ENCODE measurements around the gene LCK.

The LCK gene

DNA sequence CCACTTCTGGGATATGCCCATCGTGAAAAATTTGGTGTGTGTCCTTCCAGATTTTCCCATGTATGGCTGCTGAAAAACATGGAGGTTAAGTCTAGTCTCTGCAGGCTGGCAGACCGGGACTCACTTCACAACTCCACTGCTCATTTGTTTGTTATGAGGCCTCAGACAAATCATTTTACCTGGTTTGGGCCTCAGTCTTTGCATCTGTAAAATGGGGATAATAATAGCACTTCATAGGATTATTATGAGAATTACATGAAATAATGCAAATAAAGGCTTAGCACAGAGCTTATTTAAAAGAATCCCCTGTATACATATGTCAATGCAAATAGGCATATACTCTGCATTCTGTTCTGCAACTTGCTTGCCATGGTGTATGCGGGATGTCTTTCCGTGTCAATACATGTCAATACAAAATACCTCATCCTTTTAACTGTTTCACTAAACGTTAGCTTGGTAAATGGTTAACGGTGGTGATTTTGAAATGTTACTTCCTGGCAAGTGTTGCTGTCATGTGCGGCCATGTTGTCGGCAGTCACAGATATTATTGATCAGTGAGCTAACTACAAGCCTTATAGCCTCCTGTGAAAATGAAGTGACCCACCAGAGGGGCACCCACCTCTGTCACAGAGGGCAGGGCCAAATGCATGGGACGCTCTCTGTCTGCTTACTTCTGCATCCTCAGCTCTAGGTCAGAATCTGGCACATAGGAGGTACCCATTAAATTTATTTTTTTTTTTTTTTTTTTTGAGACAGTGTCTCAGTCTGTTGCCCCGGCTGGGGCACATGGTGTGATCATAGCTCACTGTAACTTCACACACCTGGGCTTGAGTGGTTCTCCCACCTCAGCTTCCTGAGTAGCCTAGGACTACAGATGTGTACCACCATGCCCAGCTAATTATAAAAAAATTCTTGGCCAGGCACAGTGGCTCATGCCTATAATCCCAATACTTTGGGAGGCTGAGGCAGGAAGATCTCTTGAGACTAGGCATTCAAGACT, 4.3 kb downstream of the LCK start (continued):
- TF ChIP-seq ZNF623 (tag by site-specific recombination; IDR thresholded peaks at IDR 0.05) (no peak), MEIS1 (CRISPR knock-in tag; IDR thresholded peaks at IDR 0.05; ENCODE audit: borderline replicate concordance) (no peak)

DNA sequence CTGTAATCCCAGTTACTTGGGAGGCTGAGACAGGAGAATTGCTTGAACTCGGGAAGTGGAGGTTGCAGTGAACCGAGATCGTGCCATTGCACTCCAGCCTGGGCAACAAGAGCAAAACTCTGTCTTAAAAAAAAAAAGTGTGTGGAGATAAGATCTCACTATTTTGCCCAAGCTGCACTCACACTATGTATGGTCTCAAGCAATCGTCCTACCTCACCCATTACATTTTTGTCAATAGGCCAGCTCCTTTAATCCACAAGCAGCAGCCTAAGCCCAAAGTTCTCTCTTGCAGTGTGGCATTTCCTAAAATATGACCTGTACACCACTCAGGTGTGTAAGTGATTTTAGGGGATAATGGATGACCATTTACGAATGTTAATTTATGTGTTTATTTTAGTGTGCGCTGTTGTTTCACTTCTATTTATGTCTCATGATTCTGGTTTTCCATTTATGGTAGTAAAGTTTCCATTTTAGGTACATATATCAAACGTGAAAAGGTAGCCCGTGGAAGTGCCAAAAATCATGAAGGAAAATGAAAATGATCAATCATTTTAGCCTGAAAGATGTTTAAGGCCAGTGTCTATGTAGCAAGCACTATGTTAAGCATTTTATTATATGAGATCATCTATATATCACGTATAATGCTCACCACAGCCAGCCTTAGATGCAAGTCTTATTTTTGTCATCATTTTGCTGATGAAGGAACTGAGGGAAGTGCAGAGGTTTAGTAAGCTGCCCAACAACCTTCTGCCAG, 5.6 kb downstream of the LCK start:
- H3K9me3 ChIP-seq (ENCODE audit: control insufficient read depth, insufficient read depth, low read depth, low read length): no peaks in the 10 kb centered on the region
- H3K4me3 ChIP-seq (ENCODE audit: low read depth, low read length): no peak overlapping the region
- H3K4me1 ChIP-seq (ENCODE audit: control insufficient read depth, insufficient read depth, low read length): no peaks in the 10 kb centered on the region
- H3K27ac ChIP-seq (ENCODE audit: extremely low read depth, low read depth, low read length): no peak overlapping the region
- TF ChIP-seq ZNF114 (tag by site-specific recombination; IDR thresholded peaks at IDR 0.05) (no peak), ZNF302 (tag by site-specific recombination; IDR thresholded peaks at IDR 0.05; ENCODE audit: low read depth) (no peak), EGR2 (tag by site-specific recombination; IDR thresholded peaks at IDR 0.05; ENCODE audit: low read depth) (no peak), ZNF585B (tag by site-specific recombination; IDR thresholded peaks at IDR 0.05) (no peak), ZNF624 (tag by site-specific recombination; IDR thresholded peaks at IDR 0.05) (no peak), HOXA7 (CRISPR knock-in tag; IDR thresholded peaks at IDR 0.05; ENCODE audit: borderline replicate concordance) (no peak), ZNF366 (tag by site-specific recombination; conservative IDR thresholded peaks at IDR 0.05) (no peak), ZNF146 (tag by site-specific recombination; IDR thresholded peaks at IDR 0.05) (no peak), ZNF404 (tag by site-specific recombination; IDR thresholded peaks at IDR 0.05) (no peak), ZBTB21 (tag by site-specific recombination; IDR thresholded peaks at IDR 0.05) (no peak)
- TF ChIP-seq, protein P1, sequence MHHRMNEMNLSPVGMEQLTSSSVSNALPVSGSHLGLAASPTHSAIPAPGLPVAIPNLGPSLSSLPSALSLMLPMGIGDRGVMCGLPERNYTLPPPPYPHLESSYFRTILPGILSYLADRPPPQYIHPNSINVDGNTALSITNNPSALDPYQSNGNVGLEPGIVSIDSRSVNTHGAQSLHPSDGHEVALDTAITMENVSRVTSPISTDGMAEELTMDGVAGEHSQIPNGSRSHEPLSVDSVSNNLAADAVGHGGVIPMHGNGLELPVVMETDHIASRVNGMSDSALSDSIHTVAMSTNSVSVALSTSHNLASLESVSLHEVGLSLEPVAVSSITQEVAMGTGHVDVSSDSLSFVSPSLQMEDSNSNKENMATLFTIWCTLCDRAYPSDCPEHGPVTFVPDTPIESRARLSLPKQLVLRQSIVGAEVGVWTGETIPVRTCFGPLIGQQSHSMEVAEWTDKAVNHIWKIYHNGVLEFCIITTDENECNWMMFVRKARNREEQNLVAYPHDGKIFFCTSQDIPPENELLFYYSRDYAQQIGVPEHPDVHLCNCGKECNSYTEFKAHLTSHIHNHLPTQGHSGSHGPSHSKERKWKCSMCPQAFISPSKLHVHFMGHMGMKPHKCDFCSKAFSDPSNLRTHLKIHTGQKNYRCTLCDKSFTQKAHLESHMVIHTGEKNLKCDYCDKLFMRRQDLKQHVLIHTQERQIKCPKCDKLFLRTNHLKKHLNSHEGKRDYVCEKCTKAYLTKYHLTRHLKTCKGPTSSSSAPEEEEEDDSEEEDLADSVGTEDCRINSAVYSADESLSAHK (tag by site-specific recombination; IDR thresholded peaks at IDR 0.05): no peak
- TF ChIP-seq, protein P2, sequence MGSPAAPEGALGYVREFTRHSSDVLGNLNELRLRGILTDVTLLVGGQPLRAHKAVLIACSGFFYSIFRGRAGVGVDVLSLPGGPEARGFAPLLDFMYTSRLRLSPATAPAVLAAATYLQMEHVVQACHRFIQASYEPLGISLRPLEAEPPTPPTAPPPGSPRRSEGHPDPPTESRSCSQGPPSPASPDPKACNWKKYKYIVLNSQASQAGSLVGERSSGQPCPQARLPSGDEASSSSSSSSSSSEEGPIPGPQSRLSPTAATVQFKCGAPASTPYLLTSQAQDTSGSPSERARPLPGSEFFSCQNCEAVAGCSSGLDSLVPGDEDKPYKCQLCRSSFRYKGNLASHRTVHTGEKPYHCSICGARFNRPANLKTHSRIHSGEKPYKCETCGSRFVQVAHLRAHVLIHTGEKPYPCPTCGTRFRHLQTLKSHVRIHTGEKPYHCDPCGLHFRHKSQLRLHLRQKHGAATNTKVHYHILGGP (tag by site-specific recombination; IDR thresholded peaks at IDR 0.05): no peak
- ChIA-PET CTCF (interaction anchor here (0.5 to 4.6 kb wide), 3 partner anchors 9 to 41 kb away, joined by 3 to 40 read pairs (median 5); partner anchors contain the start of gene FAM167B), POLR2A (interaction anchor here (1.5 to 1.6 kb wide), 2 partner anchors 79 to 80 kb away, joined by 3 to 4 read pairs; partner anchors contain the start of gene MARCKSL1)
- no peaks in the 10 kb centered on the region for H3K36me3 ChIP-seq (ENCODE audit: control insufficient read depth in 2 of 2, insufficient read depth in 1 of 2, low read length in 2 of 2)

DNA sequence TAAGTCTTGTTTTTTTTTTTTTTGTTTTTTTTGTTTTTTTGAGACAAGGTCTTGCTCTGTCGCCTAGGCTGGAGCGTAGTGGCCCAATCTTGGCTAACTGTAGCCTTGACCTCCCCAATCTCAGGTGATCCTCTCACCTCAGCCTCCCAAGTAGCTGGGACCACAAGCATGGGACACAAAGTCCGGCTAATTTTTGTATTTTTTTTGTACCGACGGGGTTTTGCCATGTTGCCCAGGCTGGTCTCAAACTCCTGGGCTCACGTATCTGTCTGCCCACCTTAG, 6.1 kb downstream of the LCK start:
- TF ChIP-seq ZNF354C (tag by site-specific recombination; IDR thresholded peaks at IDR 0.05; ENCODE audit: borderline replicate concordance, low read depth) (no peak), ZNF146 (tag by site-specific recombination; IDR thresholded peaks at IDR 0.05) (no peak), ZFP41 (tag by site-specific recombination; IDR thresholded peaks at IDR 0.05; ENCODE audit: borderline replicate concordance) (no peak), ZNF560 (tag by site-specific recombination; IDR thresholded peaks at IDR 0.05; ENCODE audit: borderline replicate concordance) (no peak), ZBTB48 (tag by site-specific recombination; IDR thresholded peaks at IDR 0.05) (no peak), ZNF366 (tag by site-specific recombination; conservative IDR thresholded peaks at IDR 0.05) (no peak), ZNF214 (tag by site-specific recombination; IDR thresholded peaks at IDR 0.05; ENCODE audit: borderline replicate concordance) (no peak), ZNF549 (tag by site-specific recombination; IDR thresholded peaks at IDR 0.05) (no peak), ZNF391 (tag by site-specific recombination; IDR thresholded peaks at IDR 0.05; ENCODE audit: borderline replicate concordance, low read depth) (no peak), WT1 (tag by site-specific recombination; IDR thresholded peaks at IDR 0.05) (no peak)
- TF ChIP-seq, protein P3, sequence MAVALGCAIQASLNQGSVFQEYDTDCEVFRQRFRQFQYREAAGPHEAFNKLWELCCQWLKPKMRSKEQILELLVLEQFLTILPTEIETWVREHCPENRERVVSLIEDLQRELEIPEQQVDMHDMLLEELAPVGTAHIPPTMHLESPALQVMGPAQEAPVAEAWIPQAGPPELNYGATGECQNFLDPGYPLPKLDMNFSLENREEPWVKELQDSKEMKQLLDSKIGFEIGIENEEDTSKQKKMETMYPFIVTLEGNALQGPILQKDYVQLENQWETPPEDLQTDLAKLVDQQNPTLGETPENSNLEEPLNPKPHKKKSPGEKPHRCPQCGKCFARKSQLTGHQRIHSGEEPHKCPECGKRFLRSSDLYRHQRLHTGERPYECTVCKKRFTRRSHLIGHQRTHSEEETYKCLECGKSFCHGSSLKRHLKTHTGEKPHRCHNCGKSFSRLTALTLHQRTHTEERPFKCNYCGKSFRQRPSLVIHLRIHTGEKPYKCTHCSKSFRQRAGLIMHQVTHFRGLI (tag by site-specific recombination; IDR thresholded peaks at IDR 0.05): no peak
- TF ChIP-seq, protein P4, sequence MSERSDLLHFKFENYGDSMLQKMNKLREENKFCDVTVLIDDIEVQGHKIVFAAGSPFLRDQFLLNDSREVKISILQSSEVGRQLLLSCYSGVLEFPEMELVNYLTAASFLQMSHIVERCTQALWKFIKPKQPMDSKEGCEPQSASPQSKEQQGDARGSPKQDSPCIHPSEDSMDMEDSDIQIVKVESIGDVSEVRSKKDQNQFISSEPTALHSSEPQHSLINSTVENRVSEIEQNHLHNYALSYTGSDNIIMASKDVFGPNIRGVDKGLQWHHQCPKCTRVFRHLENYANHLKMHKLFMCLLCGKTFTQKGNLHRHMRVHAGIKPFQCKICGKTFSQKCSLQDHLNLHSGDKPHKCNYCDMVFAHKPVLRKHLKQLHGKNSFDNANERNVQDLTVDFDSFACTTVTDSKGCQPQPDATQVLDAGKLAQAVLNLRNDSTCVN (tag by site-specific recombination; optimal IDR thresholded peaks at IDR 0.05): no peak
- Histone ChIP-seq H3K27ac (ENCODE audit: extremely low read depth, low read depth, low read length) (no peak overlapping the region), H3K4me1 (ENCODE audit: control insufficient read depth, insufficient read depth, low read length) (no peaks in the 10 kb centered on the region), H3K36me3 (ENCODE audit: control insufficient read depth in 2 of 2, insufficient read depth in 1 of 2, low read length in 2 of 2) (no peaks in the 10 kb centered on the region), H3K9me3 (ENCODE audit: control insufficient read depth, insufficient read depth, low read depth, low read length) (no peaks in the 10 kb centered on the region), H3K4me3 (ENCODE audit: low read depth, low read length) (no peak overlapping the region)
- POLR2A ChIA-PET: interaction anchor here (1.5 kb wide), 1 partner anchor 79 kb away, joined by 3 read pairs; the partner anchor contains the start of gene MARCKSL1
- CTCF ChIA-PET: interaction anchor here (4.6 kb wide), 1 partner anchor 10 kb away, joined by 40 read pairs; the partner anchor contains the start of gene FAM167B
